Activated T-cell treated with anti-CD3 and anti-CD28 coated beads for 1 hour (primary cell): ENCODE results near the gene FBXO3.
"Not testable (repeated sequence)": the region's sequence is repeated elsewhere in the genome, so short reads cannot be mapped to it uniquely, and the experiment has no call there.

ENCODE experiments used
- DNase-seq: peaks from one replicate; pipeline ENCODE4 v3.0.0-alpha.2; 2020; ENCODE audit warnings: low read depth

The FBXO3 gene

DNA sequence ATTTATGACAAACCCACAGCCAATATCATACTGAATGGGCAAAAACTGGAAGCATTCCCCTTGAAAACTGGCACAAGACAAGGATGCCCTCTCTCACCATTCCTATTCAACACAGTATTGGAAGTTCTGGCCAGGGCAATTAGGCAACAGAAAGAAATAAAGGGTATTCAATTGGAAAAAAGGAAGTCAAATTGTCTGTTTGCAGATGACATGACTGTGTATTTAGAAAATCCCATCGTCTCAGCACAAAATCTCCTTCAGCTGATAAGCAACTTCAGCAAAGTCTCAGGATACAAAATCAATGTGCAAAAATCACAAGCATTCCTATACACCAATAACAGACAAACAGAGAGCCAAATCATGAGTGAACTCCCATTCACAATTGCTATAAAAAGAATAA is 46.8 kb downstream of the FBXO3 start:
- not testable (repeated sequence) for DNase-seq

DNA sequence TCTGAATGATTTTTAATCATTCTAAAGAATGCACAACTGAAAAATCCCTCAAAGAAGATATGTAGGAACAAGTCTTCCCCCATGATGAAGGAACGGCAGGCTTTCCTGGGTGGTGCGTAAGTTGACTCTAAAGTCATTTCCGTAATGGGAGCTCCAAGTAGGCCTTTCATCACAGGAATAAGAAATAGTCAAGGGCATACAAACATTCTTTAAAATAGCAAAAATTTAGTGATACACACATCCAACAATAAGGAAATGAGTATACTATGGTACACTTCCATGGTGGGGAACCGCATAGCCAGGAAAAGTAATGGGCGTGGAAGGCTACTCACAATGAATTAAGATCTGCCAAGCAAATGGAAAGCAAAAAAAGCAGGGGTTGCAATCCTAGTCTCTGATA is 48.8 kb downstream of the FBXO3 start:
- DNase-seq: no peak

DNA sequence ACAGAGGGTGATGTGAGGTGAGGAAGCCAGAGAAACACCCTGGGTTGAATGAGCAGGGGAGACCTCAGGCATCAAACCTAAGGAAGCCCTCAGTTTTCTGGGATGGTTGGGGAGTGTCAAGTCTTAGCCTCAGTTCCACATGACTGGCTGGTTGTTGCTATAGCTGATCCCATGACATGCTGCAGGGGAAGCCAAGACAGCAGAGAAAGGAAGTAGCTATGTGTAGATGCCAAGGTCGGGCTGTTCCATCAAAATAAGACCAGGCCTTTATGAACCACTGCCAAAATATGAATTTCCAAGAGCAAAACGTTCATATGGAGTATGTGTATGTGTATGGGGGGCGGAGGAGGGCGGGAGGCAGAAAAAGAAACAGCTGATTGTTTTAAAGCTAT is 49.7 kb downstream of the FBXO3 start:
- no peak for DNase-seq

DNA sequence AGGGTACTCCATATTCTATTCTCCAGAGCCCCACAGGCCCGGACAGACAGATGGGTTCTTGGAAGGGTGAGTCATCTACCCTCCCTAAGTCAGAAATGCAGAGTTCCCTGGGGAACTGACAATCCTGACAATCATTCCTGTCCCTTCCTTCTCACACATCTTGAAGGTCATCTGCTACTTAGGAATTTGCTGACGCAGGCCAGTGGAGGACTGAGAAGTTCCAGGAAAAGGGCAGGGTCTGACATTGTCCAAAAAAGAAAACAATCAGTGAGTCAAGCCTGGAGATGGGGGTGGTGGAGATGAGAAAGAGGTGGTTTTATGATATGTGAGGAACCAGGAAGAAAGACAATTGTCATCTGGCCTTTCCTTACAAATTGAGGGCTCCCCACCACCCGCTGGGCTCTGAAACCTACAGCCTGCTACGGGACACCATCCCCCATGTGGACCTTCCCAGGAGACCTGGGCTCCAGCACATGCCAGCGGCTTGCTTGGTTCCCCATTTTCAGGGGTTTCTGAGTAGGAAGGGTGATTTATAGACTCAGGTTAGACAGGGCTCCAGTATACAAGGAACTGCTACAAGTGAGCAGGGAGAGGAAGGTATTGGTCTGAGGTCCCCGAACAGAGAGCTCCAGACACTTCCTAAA is 51.0 kb downstream of the FBXO3 start:
- DNase-seq: no peak

DNA sequence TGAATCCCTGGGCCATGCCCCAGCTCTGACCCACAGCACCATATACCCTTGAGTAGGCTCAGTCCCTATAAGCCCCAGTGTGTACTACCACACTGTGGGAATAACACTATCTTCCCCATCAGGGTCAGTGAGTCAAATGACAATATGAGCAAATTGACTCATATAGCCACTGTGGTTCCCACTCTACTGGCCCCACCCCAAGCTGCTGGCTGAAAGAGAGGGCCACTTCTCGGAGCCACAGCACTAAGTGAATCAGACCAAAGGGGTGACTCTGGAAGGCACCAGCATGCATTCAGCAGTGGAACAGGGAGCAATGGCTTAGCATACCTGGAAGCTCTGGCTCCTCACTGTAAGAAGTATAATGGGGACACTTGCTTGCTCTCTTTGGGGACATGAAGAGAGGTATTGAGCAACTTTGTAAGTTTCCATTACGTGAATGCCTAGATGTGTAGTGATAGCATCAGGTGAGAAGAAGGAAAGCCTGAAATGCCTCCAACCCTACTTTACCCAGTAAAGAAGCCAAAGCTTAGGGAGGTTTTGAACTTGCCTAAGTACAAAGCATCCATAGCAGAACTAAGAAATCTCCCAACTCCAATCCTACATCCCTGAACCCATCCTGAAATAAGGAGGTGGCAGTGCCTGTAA is 51.6 kb downstream of the FBXO3 start:
- DNase-seq: no peak

DNA sequence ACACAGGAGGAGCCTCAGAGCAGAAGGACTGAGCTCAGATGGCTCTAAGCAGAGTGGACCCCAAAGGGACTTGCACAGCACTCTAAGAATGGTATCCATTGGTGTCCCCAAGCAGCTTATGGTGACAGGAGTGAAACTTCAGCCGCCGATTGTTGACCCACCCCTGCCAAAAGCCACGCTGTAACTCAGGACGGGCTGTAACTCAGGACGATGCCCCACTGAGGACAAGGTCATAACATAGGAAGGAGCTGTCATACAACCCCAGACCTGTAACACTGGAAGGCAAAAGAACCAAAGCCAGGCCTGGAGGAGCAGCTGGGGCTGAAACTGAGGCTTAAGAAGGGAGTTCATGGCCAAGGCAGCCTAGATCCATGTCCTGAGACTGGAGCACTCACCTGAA is 52.3 kb downstream of the FBXO3 start:
- no peak for DNase-seq

DNA sequence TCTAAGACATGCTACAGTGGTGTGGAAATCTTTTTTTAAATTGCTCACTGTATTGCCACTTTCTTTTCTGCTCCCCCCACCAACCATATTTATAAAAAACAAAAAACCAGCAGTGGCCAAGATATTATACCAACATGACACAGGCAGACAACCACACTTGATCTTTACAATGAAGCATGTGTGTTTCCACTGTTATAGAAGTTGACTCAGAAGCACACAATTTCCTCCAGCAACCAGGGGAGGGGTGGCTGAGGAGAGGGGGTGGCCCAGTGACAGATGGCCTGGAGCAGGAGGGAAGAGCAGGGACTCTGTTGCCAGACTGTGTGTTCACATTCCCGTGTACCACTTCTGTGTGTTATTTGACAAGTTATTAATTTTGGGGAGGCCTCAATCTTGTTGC is 52.9 kb downstream of the FBXO3 start:
- DNase-seq: no peak

DNA sequence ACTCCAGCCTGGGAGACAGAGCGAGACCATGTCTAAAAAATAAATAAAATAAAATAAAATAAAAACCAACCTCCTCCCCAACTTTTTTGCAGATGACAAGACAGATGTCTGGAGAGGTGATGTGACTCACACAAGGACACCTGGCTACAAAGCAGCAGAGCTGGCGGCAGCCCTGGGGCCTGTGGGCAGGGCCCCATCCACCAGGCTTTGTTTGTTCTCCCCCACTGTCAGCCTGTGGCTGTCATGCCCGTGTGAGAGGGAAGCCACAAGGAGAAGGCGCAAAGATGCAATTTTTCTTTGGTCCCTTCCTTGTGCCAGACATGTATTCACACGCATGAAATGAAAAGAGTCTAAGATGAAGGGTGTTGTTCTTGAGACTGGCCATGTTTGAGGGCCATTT is 54.7 kb downstream of the FBXO3 start:
- no peak for DNase-seq

DNA sequence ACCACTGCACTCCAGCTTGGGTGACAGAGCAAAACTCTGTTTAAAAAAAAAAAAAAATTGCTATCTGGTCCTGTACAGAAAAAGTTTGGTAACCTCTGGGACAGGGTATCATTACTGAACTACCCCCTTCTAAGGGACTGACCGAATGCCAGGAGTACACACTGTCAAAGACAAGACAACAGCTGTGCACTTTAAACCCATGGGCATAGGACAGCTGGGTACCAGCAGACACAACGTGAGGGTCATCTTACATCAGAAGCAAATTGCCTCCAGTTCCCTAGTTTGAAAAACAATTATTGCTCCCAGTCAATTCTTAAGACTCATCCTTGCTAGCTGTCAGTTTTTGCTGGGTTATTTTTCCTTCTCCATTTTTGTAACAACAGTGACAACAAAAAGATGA is 55.9 kb downstream of the FBXO3 start:
- DNase-seq: no peak

DNA sequence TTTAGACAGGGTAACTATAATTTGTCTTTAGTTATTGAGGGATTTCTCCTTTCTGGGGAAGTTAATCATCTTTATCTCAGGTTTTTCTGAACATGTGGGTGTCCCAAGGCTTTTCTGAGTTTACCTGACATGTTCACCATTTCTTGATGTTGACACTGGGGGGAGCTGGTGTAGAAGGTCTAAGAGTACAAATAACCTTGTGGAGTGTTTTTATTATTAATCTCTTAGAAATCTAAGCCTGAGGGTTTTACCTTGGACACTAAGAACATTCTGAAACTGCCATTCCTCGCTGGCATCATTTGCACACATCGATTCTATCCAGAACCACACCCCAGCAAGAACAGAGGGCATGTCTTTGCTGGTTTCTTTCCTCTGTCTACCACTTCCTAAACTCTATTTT is 58.1 kb downstream of the FBXO3 start:
- DNase-seq: no peak

DNA sequence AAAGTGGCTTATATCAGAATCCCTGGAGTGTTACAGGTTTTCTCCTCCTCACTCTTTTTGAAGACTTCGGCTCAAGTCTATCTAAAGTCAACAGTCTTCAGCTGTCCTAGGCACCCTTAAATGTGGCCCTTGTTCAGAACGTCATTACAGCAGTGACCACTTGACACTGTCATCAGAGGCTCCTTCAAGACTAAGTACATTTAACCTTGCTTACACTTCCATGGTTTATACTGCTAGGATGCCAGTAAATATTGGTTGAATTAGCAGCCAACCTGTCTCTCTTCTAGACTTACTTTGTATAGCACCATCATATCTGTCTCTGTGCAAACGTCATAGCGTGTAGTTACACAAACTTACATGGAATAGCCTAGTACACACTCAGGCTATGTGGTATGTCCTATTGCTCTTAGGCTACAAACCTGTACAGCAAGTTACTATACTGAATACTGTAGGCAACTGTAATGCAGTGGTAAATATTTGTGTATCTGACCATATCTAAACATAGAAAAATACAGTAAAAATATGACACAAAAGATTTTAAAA is 60.4 kb downstream of the FBXO3 start:
- no peak for DNase-seq

DNA sequence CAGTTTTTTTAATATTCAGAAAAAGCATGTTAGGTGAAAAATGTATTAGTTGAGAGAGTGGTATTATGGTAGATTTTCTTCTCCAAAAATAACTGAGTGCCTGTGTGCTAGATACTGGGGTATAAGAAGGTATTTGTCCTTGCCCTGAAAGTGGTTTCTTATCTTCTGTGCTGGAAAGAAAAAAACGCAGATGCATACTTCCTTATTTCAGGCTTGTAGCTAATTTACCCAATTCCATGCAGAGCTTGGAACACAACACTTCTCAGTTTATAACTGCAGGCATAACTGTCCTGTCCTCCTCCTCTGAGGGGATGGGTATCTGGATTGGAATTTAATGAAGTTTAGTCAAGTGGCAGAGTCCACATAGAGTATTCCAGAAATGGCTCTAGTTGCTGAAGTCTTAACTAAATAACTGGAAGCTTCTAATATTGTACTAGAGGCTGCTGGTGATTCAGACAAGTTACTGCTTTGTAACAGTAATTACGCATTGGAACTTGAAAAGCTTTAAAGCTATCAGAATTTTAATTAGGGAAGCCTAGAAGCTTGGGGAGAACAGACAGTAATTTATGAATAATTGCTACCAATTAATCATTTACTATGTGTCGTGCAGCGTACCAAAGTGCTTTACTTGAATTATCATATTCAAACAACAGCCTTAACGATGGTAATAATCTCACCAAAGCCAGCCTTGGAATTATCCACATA is 61.0 kb downstream of the FBXO3 start:
- no peak for DNase-seq

DNA sequence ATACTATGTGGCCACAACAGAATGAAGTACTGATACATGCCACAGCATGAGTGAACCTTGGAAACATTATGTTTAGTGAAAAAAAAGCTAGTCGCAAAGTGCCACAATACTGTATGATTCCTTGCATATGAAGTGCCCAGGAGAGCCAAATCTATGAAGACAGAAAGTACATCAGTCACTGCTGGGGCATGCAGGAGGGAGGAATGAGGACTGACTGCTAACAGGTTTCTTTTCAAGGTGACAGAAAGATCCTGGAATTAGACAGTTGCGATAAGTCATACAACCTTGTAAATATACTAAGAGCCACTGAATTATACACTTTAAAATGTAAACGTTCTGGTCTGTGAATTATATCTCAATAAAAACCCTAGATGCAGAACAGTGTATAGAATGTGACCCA is 61.9 kb downstream of the FBXO3 start:
- no peak for DNase-seq

DNA sequence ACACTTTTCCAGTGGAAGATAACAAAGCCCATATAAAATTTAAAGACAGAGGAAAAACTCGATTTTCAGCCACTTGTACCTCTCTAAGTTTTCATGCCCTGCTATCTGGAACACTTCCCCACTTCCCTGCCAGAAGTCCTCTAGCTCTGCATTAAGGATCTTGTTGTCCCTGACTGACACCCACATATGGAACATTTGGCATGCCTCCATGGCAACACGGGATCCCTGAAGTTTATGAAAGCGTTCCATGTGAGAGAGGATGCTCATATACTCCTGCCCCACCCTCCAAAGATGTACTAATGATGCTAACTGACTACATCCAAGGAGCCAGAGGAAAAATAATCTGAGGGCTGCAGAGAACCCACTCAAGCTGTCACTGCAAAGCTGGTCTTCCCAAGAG is 64.9 kb downstream of the FBXO3 start:
- DNase-seq: no peak

DNA sequence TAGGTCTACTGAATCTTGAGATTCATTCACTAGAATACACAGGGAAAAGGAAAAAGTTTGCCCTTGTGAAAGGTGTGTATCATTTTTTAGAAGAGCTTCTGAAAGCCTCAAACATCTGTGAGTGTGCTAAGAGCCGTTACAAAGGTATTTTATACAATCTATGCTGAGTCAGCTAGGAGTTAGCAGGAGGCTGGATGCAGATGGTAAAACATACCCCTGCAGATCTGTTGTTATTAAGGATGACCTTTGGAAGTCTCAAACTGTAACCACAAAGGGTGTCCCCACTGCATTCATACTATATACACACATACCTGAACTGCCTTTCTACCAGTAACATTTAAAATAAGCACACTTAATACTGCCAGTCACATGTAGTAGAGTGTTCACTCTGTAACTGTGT is 65.3 kb downstream of the FBXO3 start:
- no peak for DNase-seq

DNA sequence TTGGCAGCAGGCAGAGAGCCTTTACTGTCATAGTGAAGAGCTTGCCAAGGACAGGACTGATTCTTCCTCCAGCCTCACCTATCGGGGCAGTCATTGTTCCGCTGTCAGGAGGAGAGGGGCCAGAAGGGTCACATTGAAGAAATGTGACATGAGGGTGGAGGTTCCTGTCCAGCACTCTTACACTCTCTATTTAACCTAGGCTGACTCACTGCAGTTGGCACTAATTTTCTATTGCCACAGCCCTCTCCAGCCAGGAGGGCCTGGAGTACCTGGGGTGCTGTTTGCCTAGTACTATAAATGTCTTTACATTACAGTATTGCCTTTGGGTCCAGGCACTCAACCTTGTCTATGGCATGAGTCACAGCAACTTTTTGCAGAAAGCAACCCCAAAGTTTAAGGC is 66.5 kb downstream of the FBXO3 start:
- DNase-seq: not testable (repeated sequence)

DNA sequence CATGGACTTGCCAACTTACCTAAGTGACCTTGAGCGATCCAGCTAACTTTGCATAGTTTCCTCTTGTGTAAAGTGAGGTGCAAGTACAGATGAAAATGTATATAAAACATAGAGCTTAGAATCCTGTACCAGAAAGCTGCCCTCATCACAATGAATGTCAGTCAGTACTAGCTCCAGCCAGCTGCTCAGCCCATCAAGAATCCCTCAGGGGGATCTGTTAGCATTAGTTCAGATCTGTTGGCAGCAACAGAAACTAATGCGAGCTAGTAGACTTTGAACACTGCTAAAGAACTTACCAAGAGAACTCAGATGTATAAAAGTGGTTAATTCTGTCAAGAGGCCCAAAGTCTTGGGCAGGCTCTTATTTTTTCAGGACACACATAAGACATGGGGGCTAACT is 67.4 kb downstream of the FBXO3 start:
- DNase-seq: no peak

DNA sequence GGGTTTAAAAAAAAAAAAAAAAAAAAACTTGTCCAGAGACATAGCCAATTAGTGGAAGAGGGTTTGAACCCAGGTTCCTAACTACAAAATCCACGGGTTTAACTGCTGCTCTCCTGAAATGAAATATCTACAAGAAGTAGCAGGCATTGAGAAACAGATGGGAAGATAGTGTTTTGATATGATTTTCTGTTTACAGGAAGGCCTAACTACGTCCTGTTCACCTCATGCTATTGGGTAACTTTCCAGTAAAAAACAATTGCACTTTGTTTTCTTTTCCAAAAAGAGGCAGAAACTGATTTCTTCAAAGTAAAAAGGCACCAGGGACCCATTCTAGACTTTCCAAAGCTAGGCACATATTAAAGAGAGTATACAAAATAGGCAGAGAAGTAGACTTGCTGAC is 67.8 kb downstream of the FBXO3 start:
- DNase-seq: no peak

DNA sequence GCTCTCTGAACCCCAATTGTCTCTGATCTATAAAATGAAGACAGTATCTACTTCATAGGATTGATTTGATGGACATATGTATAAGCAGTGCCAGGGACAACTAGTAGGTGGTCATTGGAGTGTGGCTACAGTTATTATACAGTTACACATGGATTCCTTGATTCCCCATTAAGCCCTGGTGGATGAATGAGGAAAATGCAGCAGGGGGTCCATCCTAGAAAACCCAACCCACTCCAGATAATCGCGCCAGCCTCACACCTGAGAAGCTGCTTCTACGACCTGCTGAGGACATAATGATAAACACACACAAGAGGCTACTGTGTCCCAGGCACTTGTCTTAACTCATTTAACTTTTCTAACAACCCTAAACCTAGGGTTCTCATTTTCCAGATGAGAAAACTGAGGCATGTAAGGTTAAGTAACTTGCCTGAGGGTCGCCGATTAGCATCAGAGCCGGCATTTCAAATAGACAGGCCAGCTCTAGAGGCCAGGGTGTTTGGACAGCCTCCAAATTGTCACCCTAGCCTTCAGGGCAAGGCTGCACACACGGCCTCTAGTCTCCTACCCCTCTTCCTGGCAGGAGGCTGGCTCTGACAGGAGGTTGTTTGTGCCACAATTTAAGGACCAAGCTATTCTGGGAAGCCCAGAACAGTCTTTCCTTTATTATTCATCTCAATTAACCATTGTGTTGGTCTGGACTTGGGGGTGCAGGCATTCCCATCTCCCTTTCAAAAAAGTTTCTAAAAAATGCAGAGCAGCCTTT is 69.9 kb downstream of the FBXO3 start:
- DNase-seq: no peak

DNA sequence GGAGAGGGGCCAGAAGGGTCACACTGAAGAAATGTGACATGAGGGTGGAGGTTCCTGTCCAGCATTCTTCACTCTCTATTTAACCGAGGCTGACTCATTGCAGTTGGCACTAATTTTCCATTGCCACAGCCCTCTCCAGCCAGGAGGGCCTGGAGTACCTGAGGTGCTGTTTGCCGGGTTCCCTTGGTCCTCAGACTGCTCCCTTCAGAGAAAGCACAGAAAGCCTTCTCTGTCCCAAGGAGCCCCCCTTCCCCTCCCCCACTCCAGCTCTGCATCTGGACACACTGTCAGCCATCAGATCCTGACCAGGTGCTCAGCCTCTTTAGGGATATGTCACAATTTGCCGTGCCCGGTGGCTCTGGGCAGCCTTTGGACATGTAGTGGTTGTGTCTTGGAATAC is 70.5 kb downstream of the FBXO3 start:
- no peak for DNase-seq

DNA sequence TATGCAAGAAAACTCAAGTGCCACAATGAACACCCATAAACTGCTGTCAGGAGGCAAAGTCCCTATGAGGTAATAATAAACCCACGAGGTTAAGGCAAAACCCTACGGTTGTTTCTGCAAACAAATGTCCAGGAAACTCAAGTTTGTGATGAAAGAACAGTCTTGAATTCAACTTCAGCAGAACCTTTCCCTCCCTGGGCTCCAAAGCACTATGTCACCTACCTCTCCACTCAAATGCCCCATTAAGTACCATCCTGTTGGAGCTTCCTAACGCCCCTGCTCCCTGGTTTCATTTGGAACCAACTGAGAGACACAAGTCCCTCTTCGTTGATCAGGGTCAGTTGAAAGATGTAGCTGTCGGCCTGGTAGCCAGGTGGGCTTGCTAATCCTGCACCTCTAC is 71.1 kb downstream of the FBXO3 start:
- DNase-seq: no peak
